Tibial nerve (tissue), 4 donors: ENCODE data around the gene TFDP2. TPM values are rescaled to one million over a fixed set of nuclear protein-coding genes. Genes with fewer than 3 reads are reported as not detected.

Experiments used
- DNase-seq, 2 donors: peaks; one replicate each; pipeline ENCODE4 v3.0.0-alpha.2; 2019; ENCODE audit warnings: low spot score in 2 of 2
- H3K27ac ChIP-seq, 4 donors: fragments of 200-600 bp; sonication (generic) in 3 of 4; one replicate each; pipeline ENCODE4 v1.5.1; 2017 to 2019; ENCODE audit warnings: mild to moderate bottlenecking in 1 of 4
- H3K27me3 ChIP-seq, 2 donors: fragments of 200-600 bp; sonication (generic) in 1 of 2; one replicate each; pipeline versions ENCODE4 v1.5.1 to v1.6.0; 2017 to 2019
- H3K36me3 ChIP-seq, 3 donors: fragments of 200-600 bp; sonication (generic); one replicate each; pipeline ENCODE4 v1.5.1; 2018 to 2019
- H3K4me1 ChIP-seq, 4 donors: fragments of 200-600 bp; sonication (generic) in 3 of 4; one replicate each; pipeline ENCODE4 v1.5.1; 2017 to 2019
- H3K4me3 ChIP-seq, 4 donors: fragments of 200-600 bp; sonication (generic) in 3 of 4; one replicate each; pipeline ENCODE4 v1.5.1; 2017 to 2019; ENCODE audit warnings: mild to moderate bottlenecking in 1 of 4, moderate library complexity in 1 of 4
- H3K9me3 ChIP-seq, 4 donors: fragments of 200-600 bp; sonication (generic) in 3 of 4; one replicate each; pipeline ENCODE4 v1.5.1; 2017 to 2019
- CTCF ChIP-seq, 5 experiments: fragments of 200-600 bp in 3 of 5; fragments of 450-650 bp in 2 of 5; sonication (generic) in 3 of 5; IDR thresholded peaks; one replicate each; pipeline ENCODE4 v1.5.1; 2016 to 2019; ENCODE audit warnings: antibody characterized with exemption in 5 of 5, mild to moderate bottlenecking in 3 of 5, moderate library complexity in 2 of 5
- EP300 ChIP-seq, 2 donors: sonication (generic); formaldehyde crosslinking; IDR thresholded peaks; one replicate each; pipeline ENCODE4 v1.6.1; 2017; ENCODE audit warnings: antibody characterized with exemption in 2 of 2, mild to moderate bottlenecking in 1 of 2
- POLR2A ChIP-seq, 2 donors: fragments of 450-650 bp; IDR thresholded peaks; one replicate each; pipeline ENCODE4 v1.6.1; 2017; ENCODE audit warnings: antibody characterized with exemption in 2 of 2, mild to moderate bottlenecking in 2 of 2, moderate library complexity in 2 of 2
- WGBS, 2 donors: methylation state at CpG; one replicate each; pipeline ENCODE4 v1.1.5; 2018; 5-methylcytosine and 5-hydroxymethylcytosine counted together
- total RNA-seq, 4 donors: library from RNA; depleted of rRNA; stranded (reverse); fragments of >200 nt; gene quantifications; one replicate each; pipeline ENCODE4 v1.1.0, GENCODE V29; 2016

The TFDP2 gene
- total RNA-seq, 4 donors from 2014 or later, result 30.0 to 95.7 (median 70.6) TPM

- Histone ChIP-seq H3K4me1 (no peaks in the 10 kb centered on the region), H3K9me3 (no peaks in the 10 kb centered on the region), H3K4me3 (no peak overlapping the region), H3K36me3 (peaks cover 0 to 17% (median 0%) of the 10 kb centered on the region in 3 donors), H3K27ac (no peak overlapping the region), H3K27me3 (no peaks in the 10 kb centered on the region)
- WGBS, 2 donors, result 49 to 65% methylated on average over 3 of the region's 3 CpGs
- no peak for DNase-seq
- TF ChIP-seq POLR2A (IDR thresholded peaks at IDR 0.05), result no peak
- no peak for TF ChIP-seq EP300 (IDR thresholded peaks at IDR 0.05)
- no peak for TF ChIP-seq CTCF (IDR thresholded peaks at IDR 0.05)
Measured at GRCh38 chr3:142134799-142135325, 14.5 kb downstream of the TFDP2 start.

- Histone ChIP-seq H3K27ac (no peak overlapping the region), H3K36me3 (peaks cover 0 to 17% (median 0%) of the 10 kb centered on the region in 3 donors), H3K9me3 (no peaks in the 10 kb centered on the region), H3K4me3 (no peak overlapping the region), H3K4me1 (peaks cover 0 to 9% (median 0%) of the 10 kb centered on the region in 4 donors), H3K27me3 (no peaks in the 10 kb centered on the region)
- WGBS, 2 donors, result 93% methylated on average over 2 of the region's 2 CpGs
- TF ChIP-seq CTCF (IDR thresholded peaks at IDR 0.05) (no peak), POLR2A (IDR thresholded peaks at IDR 0.05) (no peak), EP300 (IDR thresholded peaks at IDR 0.05) (no peak)
- DNase-seq, result no peak
Measured at GRCh38 chr3:142129516-142130171, 19.7 kb downstream of the TFDP2 start.

GRCh38 chr3:142127941-142128658 is 21.2 kb downstream of the TFDP2 start:
- DNase-seq, result no peak
- Histone ChIP-seq H3K9me3 (no peaks in the 10 kb centered on the region), H3K4me3 (no peak overlapping the region), H3K27me3 (no peaks in the 10 kb centered on the region), H3K36me3 (peaks cover 0 to 6% (median 0%) of the 10 kb centered on the region in 3 donors), H3K4me1 (peaks cover 0 to 9% (median 0%) of the 10 kb centered on the region in 4 donors), H3K27ac (no peak overlapping the region)
- TF ChIP-seq EP300 (IDR thresholded peaks at IDR 0.05), result no peak
- no peak for TF ChIP-seq CTCF (IDR thresholded peaks at IDR 0.05)
- TF ChIP-seq POLR2A (IDR thresholded peaks at IDR 0.05), result no peak
- WGBS, 2 donors, result 73 to 79% methylated on average over 8 of the region's 8 CpGs

GRCh38 chr3:142124243-142124642 is 25.1 kb downstream of the TFDP2 start:
- Histone ChIP-seq H3K9me3 (peaks cover 0 to 3% (median 0%) of the 10 kb centered on the region in 4 donors), H3K27me3 (no peaks in the 10 kb centered on the region), H3K27ac (no peak overlapping the region), H3K4me1 (peaks cover 0 to 9% (median 0%) of the 10 kb centered on the region in 4 donors), H3K4me3 (no peak overlapping the region), H3K36me3 (no peaks in the 10 kb centered on the region)
- DNase-seq, result no peak
- 94% methylated on average over 2 of the region's 2 CpGs for WGBS, 2 donors
- TF ChIP-seq EP300 (IDR thresholded peaks at IDR 0.05), result no peak
- no peak for TF ChIP-seq POLR2A (IDR thresholded peaks at IDR 0.05)
- TF ChIP-seq CTCF (IDR thresholded peaks at IDR 0.05), result no peak

- TF ChIP-seq EP300 (IDR thresholded peaks at IDR 0.05) (no peak), POLR2A (IDR thresholded peaks at IDR 0.05) (no peak), CTCF (IDR thresholded peaks at IDR 0.05) (no peak)
- WGBS, 2 donors, result 21 to 23% methylated on average over 3 of the region's 3 CpGs
- no peak for DNase-seq
- no peaks in the 10 kb centered on the region for H3K4me1 ChIP-seq
- no peak overlapping the region for H3K27ac ChIP-seq
- H3K36me3 ChIP-seq, result no peaks in the 10 kb centered on the region
- no peak overlapping the region for H3K4me3 ChIP-seq
- H3K9me3 ChIP-seq, result peaks cover 0 to 5% (median 0%) of the 10 kb centered on the region in 4 donors
- no peaks in the 10 kb centered on the region for H3K27me3 ChIP-seq
Measured at GRCh38 chr3:142120707-142121106, 28.6 kb downstream of the TFDP2 start.
